Heart right ventricle (tissue), 16 donors: Measurements from ENCODE around the gene ANO7. TPM values are rescaled to one million over a fixed set of nuclear protein-coding genes. Genes with fewer than 3 reads are reported as not detected.

Source experiments
- ATAC-seq, 8 donors: fragments of 200-7000 bp; cut with Tn5 transposase; one replicate each; pipeline ENCODE4 v1.9.1; 2020; ENCODE audit warnings: mild to moderate bottlenecking in 8 of 8, moderate library complexity in 8 of 8, moderate number of reproducible peaks in 1 of 8
- DNase-seq, 2 donors: peaks; one replicate each; pipeline ENCODE4 v3.0.0-alpha.2; 2020
- H3K27ac ChIP-seq, 10 donors: fragments of 200-600 bp; sonication (generic) in 2 of 10; one replicate each; pipeline versions ENCODE4 v1.5.0 to v1.8.0; 2020 to 2022; ENCODE audit warnings: mild to moderate bottlenecking in 3 of 10
- H3K27me3 ChIP-seq, 7 donors: fragments of 200-600 bp; one replicate each; pipeline ENCODE4 v1.8.0; 2021 to 2022; ENCODE audit warnings: mild to moderate bottlenecking in 2 of 7
- H3K36me3 ChIP-seq, 9 donors: fragments of 200-600 bp; sonication (generic) in 1 of 9; one replicate each; pipeline versions ENCODE4 v1.5.0 to v1.8.0; 2020 to 2022; ENCODE audit warnings: mild to moderate bottlenecking in 2 of 9
- H3K4me1 ChIP-seq, 9 donors: fragments of 200-600 bp; sonication (generic) in 1 of 9; one replicate each; pipeline versions ENCODE4 v1.5.0 to v1.8.0; 2020 to 2022; ENCODE audit warnings: mild to moderate bottlenecking in 4 of 9
- H3K4me3 ChIP-seq, 10 donors: fragments of 200-600 bp; sonication (generic) in 2 of 10; one replicate each; pipeline versions ENCODE4 v1.5.0 to v1.8.0; 2020 to 2022; ENCODE audit warnings: mild to moderate bottlenecking in 7 of 10, moderate library complexity in 2 of 10
- H3K9me3 ChIP-seq, 11 donors: fragments of 200-600 bp in 10 of 11; sonication (generic) in 2 of 11; one replicate each; pipeline versions ENCODE4 v1.5.0 to v1.8.0; 2013 to 2022; ENCODE audit warnings: mild to moderate bottlenecking in 2 of 11, control low read depth in 1 of 11, moderate library complexity in 1 of 11
- CTCF ChIP-seq, 9 donors: fragments of 200-600 bp; sonication (generic) in 2 of 9; IDR thresholded peaks; one replicate each; pipeline versions ENCODE4 v1.5.0 to v1.8.0; 2021 to 2022; ENCODE audit warnings: antibody characterized with exemption in 9 of 9, mild to moderate bottlenecking in 5 of 9, moderate library complexity in 1 of 9
- WGBS, 2 donors: extraction: QIAGEN DNeasy Blood & Tissue Kit; methylation state at CpG; one replicate each; pipeline ENCODE4 v1.1.7; 2013; ENCODE audit warnings: inconsistent platforms in 1 of 2; 5-methylcytosine and 5-hydroxymethylcytosine counted together
- intact Hi-C, 10 donors: fragments of 100-400 bp; cut with DNase I; formaldehyde crosslinking; loops; one replicate each; pipeline versions ENCODE4 v1.11.1 to v1.14.2; 2022
- polyA plus RNA-seq, 2 donors: library from polyadenylated mRNA; stranded (reverse); fragments of 200-250 nt; gene quantifications; one replicate each; pipeline ENCODE4 v1.2.3, GENCODE V29; 2013
- total RNA-seq, 10 donors: library from RNA; stranded (reverse); fragmentation: NEBNext Ultra II Directional in 3 of 10; extraction: Animal tissue kit (Norgen Biotek cat#: 25700) in 3 of 10; gene quantifications; one replicate each; pipeline versions ENCODE4 v1.2.1 to v1.2.4, GENCODE V29; 2021 to 2023
- donor health status: Arrhythmogenic right ventricular cardiomyopathy.
- donor health status: ischemic (EF 13 %, LVEDD 7.1; RV severe dilation, severe dysfunction).
- donor health status: healthy with polysubstance abuse.
- donor health status: DM: no; HTN: yes; CAD: no.
- donor health status: DM: no; HTN: no; CAD: no.
- donor health status: ischemic (EF 25% LVEDD 6.9; RV normal size, moderate dysfunction).
- donor health status: ischemic (EF 25% LVEDD 5.7; RV mildly dilated, moderate dysfunction).
- donor health status: healthy.
- donor health status: DM: yes; HTN: yes; CAD: no.
- donor health status: Ischemic cardiomyopathy.
- donor health status: ischemic (EF 35%, LVEDD 5.7; RV mildly dilated, moderate dysfunction).
- donor health status: nonischemic (EF 11% LVEDD 7.7; RV severe dilation, severe dysfunction).
- donor health status: DM: yes; HTN: yes; CAD: no.
- donor health status: PGD.
- donor health status: ischemic (EF 29% LVEDD 5.4; RV normal size, mild dysfunction).
- donor health status: nonischemic (EF 23%, LVEDD 6.1; RV moderate dilation, normal function).

The ANO7 gene
- total and polyA plus RNA-seq, 12 donors: 0.61 to 3.0 (median 1.6) TPM

DNA sequence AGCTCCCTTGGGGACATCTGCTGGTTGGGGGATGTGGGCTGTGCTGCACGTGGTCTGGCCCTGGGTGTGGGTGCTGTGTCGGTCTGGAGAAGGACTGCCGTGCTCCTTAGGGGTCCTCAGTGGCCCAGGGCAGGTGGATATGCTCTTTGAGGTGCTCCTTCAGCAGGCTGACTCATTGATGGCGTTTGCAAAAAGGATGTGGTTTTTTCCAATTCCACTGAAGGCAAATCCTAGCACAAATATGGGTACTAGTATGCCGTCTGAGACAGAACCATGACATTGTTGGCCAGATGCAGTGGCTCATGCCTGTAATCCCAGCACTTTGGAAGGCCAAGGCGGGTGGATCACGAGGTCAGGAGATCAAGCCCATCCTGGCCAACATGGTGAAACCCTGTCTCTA, 34.9 kb upstream of the ANO7 start:
- ATAC-seq: no peak
- intact Hi-C loops: loop anchor here in 1 of 10 donors (10.0 kb wide), 1 partner anchor 191 kb away; no protein-coding TSS in a partner anchor
- no peak for DNase-seq
- Histone ChIP-seq H3K27ac (no peak overlapping the region), H3K4me3 (no peak overlapping the region), H3K27me3 (no peaks in the 10 kb centered on the region), H3K36me3 (peaks cover 0 to 51% (median 23%) of the 10 kb centered on the region in 9 donors), H3K4me1 (peaks cover 2 to 23% (median 16%) of the 10 kb centered on the region in 9 donors), H3K9me3 (no peaks in the 10 kb centered on the region)
- 92 to 93% methylated on average over 7 of the region's 7 CpGs for WGBS, 2 donors
- no peak for TF ChIP-seq CTCF (IDR thresholded peaks at IDR 0.05)

DNA sequence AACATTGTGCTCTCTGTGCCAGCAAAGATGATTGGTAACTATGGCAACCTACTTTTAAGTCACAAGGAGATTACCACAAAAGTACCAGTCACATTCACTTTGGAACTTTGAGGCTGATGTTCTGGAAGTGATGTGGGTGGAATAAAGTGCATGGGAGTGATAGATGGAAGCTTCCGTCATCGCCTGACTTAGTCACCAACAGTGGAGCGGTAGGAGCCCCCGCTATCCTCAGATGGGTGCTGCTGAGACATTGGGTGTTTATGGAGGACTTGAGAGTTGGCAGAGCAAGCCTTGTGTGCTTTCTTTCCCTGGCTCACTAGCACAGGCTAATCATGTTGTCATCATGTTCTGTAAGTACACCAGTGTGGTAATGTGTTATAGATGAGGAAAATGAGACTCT, 33.6 kb upstream of the ANO7 start:
- Histone ChIP-seq H3K4me3 (no peak overlapping the region), H3K27me3 (no peaks in the 10 kb centered on the region), H3K27ac (no peak overlapping the region), H3K9me3 (no peaks in the 10 kb centered on the region), H3K36me3 (peaks cover 0 to 64% (median 31%) of the 10 kb centered on the region in 9 donors), H3K4me1 (peaks cover 0 to 21% (median 14%) of the 10 kb centered on the region in 9 donors)
- WGBS, 2 donors: 86 to 90% methylated on average over 4 of the region's 4 CpGs
- intact Hi-C loops: loop anchor here in 2 of 10 donors (5.0 to 10.0 kb wide), 2 partner anchors 67 to 190 kb away; no protein-coding TSS in a partner anchor
- ATAC-seq (no peak), DNase-seq (no peak)
- no peak for TF ChIP-seq CTCF (IDR thresholded peaks at IDR 0.05)

GRCh38 chr2:241155936-241156335, 32.5 kb upstream of the ANO7 start:
- H3K36me3 ChIP-seq: peaks cover 0 to 73% (median 39%) of the 10 kb centered on the region in 9 donors
- H3K4me3 ChIP-seq: no peak overlapping the region
- H3K27me3 ChIP-seq: no peaks in the 10 kb centered on the region
- 72 to 78% methylated on average over 1 of the region's 1 CpG for WGBS, 2 donors
- peaks cover 0 to 18% (median 11%) of the 10 kb centered on the region in 9 donors for H3K4me1 ChIP-seq
- no peak for TF ChIP-seq CTCF (IDR thresholded peaks at IDR 0.05)
- H3K9me3 ChIP-seq: no peaks in the 10 kb centered on the region
- DNase-seq: no peak
- intact Hi-C loops: loop anchor here in 2 of 10 donors (5.0 to 10.0 kb wide), 2 partner anchors 66 to 189 kb away; no protein-coding TSS in a partner anchor
- no peak overlapping the region for H3K27ac ChIP-seq
- no peak for ATAC-seq

GRCh38 chr2:241156971-241157441, 31.5 kb upstream of the ANO7 start:
- Histone ChIP-seq H3K36me3 (peaks cover 0 to 73% (median 39%) of the 10 kb centered on the region in 9 donors), H3K27ac (no peak overlapping the region), H3K9me3 (no peaks in the 10 kb centered on the region), H3K4me3 (no peak overlapping the region), H3K4me1 (peaks cover under 1 to 15% (median 9%) of the 10 kb centered on the region in 9 donors), H3K27me3 (no peaks in the 10 kb centered on the region)
- DNase-seq: no peak
- no peak for ATAC-seq
- TF ChIP-seq CTCF (IDR thresholded peaks at IDR 0.05): no peak
- WGBS, 2 donors: 64 to 80% methylated on average over 5 of the region's 5 CpGs
- intact Hi-C loops: loop anchor here in 2 of 10 donors (5.0 to 10.0 kb wide), 2 partner anchors 65 to 188 kb away; no protein-coding TSS in a partner anchor
